ENCODE results near the gene TMEM131.
"Not testable (repeated sequence)": the region's sequence is repeated elsewhere in the genome, so short reads cannot be mapped to it uniquely, and the experiment has no call there.

DNA sequence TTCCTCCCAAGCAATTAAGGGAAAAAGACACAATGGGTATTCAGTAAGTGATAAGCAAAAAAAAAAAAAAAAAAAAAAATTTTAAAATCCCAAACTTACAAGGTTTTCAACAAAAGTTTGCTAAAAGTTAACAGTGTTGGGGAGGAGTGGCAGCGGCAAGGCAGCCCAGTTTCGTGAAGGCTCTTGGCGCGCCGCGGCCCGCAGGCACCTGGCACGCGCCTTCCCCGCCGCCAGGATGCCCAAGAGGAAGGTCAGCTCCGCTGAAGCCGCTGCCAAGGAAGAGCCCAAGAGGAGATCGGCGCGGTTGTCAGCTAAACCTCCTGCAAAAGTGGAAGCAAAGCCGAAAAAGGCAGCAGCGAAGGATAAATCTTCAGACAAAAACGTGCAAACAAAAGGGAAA, 168.7 kb downstream of the TMEM131 start:
- TF ChIP-seq, protein P1, sequence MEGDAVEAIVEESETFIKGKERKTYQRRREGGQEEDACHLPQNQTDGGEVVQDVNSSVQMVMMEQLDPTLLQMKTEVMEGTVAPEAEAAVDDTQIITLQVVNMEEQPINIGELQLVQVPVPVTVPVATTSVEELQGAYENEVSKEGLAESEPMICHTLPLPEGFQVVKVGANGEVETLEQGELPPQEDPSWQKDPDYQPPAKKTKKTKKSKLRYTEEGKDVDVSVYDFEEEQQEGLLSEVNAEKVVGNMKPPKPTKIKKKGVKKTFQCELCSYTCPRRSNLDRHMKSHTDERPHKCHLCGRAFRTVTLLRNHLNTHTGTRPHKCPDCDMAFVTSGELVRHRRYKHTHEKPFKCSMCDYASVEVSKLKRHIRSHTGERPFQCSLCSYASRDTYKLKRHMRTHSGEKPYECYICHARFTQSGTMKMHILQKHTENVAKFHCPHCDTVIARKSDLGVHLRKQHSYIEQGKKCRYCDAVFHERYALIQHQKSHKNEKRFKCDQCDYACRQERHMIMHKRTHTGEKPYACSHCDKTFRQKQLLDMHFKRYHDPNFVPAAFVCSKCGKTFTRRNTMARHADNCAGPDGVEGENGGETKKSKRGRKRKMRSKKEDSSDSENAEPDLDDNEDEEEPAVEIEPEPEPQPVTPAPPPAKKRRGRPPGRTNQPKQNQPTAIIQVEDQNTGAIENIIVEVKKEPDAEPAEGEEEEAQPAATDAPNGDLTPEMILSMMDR (IDR thresholded peaks at IDR 0.05), result not testable (repeated sequence)
- TF ChIP-seq POLR2A (IDR thresholded peaks at IDR 0.05), result not testable (repeated sequence)

Data from heart left ventricle (tissue), 13 donors.